ENCODE results near the gene OR4N2. TPM values are rescaled to one million over a fixed set of nuclear protein-coding genes. Genes with fewer than 3 reads are reported as not detected.
"Not testable (repeated sequence)": the region's sequence is repeated elsewhere in the genome, so short reads cannot be mapped to it uniquely, and the experiment has no call there.

OR4N2 gene
- polyA plus RNA-seq, 1 donor (not counting 4 experiments of a cell fraction or from before 2014, with no cell fraction given), result not detected

GRCh38 chr14:19838433-19838832, 34.9 kb downstream of the OR4N2 start:
- H3K9me3 ChIP-seq (ENCODE audit: control insufficient read depth, low read depth, low read length), result peaks cover 9% of the 10 kb centered on the region
- no peaks in the 10 kb centered on the region for H3K27me3 ChIP-seq (ENCODE audit: control insufficient read depth, extremely low read depth, insufficient read depth, low read length)
- dilution Hi-C loops (cut with MboI; ENCODE audit: extremely low pct_ligation_motif_present, low sequenced_read_pairs), result no loop called here
- H3K4me3 ChIP-seq (ENCODE audit: control insufficient read depth in 2 of 3, extremely low read depth in 1 of 3, insufficient read depth in 2 of 3, low read depth in 1 of 3, low read length in 3 of 3), result no peak overlapping the region
- H4K20me1 ChIP-seq (ENCODE audit: control insufficient read depth, extremely low read depth, insufficient read depth, low read length), result no peaks in the 10 kb centered on the region
- H3K4me2 ChIP-seq (ENCODE audit: control insufficient read depth, extremely low read depth, insufficient read depth, low read depth, low read length), result no peak overlapping the region
- TF ChIP-seq EZH2 (IDR thresholded peaks at IDR 0.05; ENCODE audit: low read length), result no peak
- no peak for TF ChIP-seq CTCF (optimal IDR thresholded peaks at IDR 0.05 in 1 of 3, IDR thresholded peaks at IDR 0.05 in 1 of 3, conservative IDR thresholded peaks at IDR 0.05 in 1 of 3; ENCODE audit: extremely low read depth in 1 of 3, insufficient read depth in 2 of 3, low read length in 3 of 3)
- no peak for DNase-seq (ENCODE audit: low read depth, low spot score)
- no peaks in the 10 kb centered on the region for H3K4me1 ChIP-seq (ENCODE audit: control insufficient read depth, extremely low read depth, insufficient read depth, low read length)
- H3K79me2 ChIP-seq (ENCODE audit: control insufficient read depth, insufficient read depth, low read length), result no peaks in the 10 kb centered on the region
- H3K36me3 ChIP-seq (ENCODE audit: control insufficient read depth in 2 of 2, extremely low read depth in 1 of 2, insufficient read depth in 2 of 2, low read length in 2 of 2), result no peaks in the 10 kb centered on the region
- H3K9ac ChIP-seq (ENCODE audit: control insufficient read depth, extremely low read depth, insufficient read depth, low read length), result no peak overlapping the region
- no peak overlapping the region for H2AFZ ChIP-seq (ENCODE audit: control insufficient read depth, low read length)
- no peak for FAIRE-seq
- no peak overlapping the region for H3K27ac ChIP-seq (ENCODE audit: control insufficient read depth, insufficient read depth, low read length)
- no peaks in the 10 kb centered on the region for H3K9me1 ChIP-seq (ENCODE audit: control insufficient read depth, extremely low read depth, insufficient read depth, low read length)

GRCh38 chr14:19851365-19851764, 47.8 kb downstream of the OR4N2 start:
- Histone ChIP-seq H3K4me3 (ENCODE audit: control insufficient read depth in 2 of 3, extremely low read depth in 1 of 3, insufficient read depth in 2 of 3, low read depth in 1 of 3, low read length in 3 of 3) (no peak overlapping the region), H3K4me1 (ENCODE audit: control insufficient read depth, extremely low read depth, insufficient read depth, low read length) (no peaks in the 10 kb centered on the region), H3K9me1 (ENCODE audit: control insufficient read depth, extremely low read depth, insufficient read depth, low read length) (no peaks in the 10 kb centered on the region), H3K4me2 (ENCODE audit: control insufficient read depth, extremely low read depth, insufficient read depth, low read depth, low read length) (no peak overlapping the region), H2AFZ (ENCODE audit: control insufficient read depth, low read length) (no peak overlapping the region), H3K79me2 (ENCODE audit: control insufficient read depth, insufficient read depth, low read length) (no peaks in the 10 kb centered on the region), H3K9ac (ENCODE audit: control insufficient read depth, extremely low read depth, insufficient read depth, low read length) (no peak overlapping the region), H4K20me1 (ENCODE audit: control insufficient read depth, extremely low read depth, insufficient read depth, low read length) (no peaks in the 10 kb centered on the region), H3K27me3 (ENCODE audit: control insufficient read depth, extremely low read depth, insufficient read depth, low read length) (no peaks in the 10 kb centered on the region), H3K9me3 (ENCODE audit: control insufficient read depth, low read depth, low read length) (no peaks in the 10 kb centered on the region), H3K27ac (ENCODE audit: control insufficient read depth, insufficient read depth, low read length) (no peak overlapping the region), H3K36me3 (ENCODE audit: control insufficient read depth in 2 of 2, extremely low read depth in 1 of 2, insufficient read depth in 2 of 2, low read length in 2 of 2) (no peaks in the 10 kb centered on the region)
- no peak for FAIRE-seq
- DNase-seq (ENCODE audit: low read depth, low spot score), result no peak
- dilution Hi-C loops (cut with MboI; ENCODE audit: extremely low pct_ligation_motif_present, low sequenced_read_pairs), result no loop called here
- TF ChIP-seq EZH2 (IDR thresholded peaks at IDR 0.05; ENCODE audit: low read length) (no peak), CTCF (optimal IDR thresholded peaks at IDR 0.05 in 1 of 3, IDR thresholded peaks at IDR 0.05 in 1 of 3, conservative IDR thresholded peaks at IDR 0.05 in 1 of 3; ENCODE audit: extremely low read depth in 1 of 3, insufficient read depth in 2 of 3, low read length in 3 of 3) (no peak)

- H3K9me3 ChIP-seq (ENCODE audit: control insufficient read depth, low read depth, low read length); H3K9ac ChIP-seq (ENCODE audit: control insufficient read depth, extremely low read depth, insufficient read depth, low read length); H3K4me1 ChIP-seq (ENCODE audit: control insufficient read depth, extremely low read depth, insufficient read depth, low read length); H3K36me3 ChIP-seq (ENCODE audit: control insufficient read depth in 2 of 2, extremely low read depth in 1 of 2, insufficient read depth in 2 of 2, low read length in 2 of 2); H3K4me2 ChIP-seq (ENCODE audit: control insufficient read depth, extremely low read depth, insufficient read depth, low read depth, low read length); H3K79me2 ChIP-seq (ENCODE audit: control insufficient read depth, insufficient read depth, low read length); FAIRE-seq; H3K27me3 ChIP-seq (ENCODE audit: control insufficient read depth, extremely low read depth, insufficient read depth, low read length); DNase-seq (ENCODE audit: low read depth, low spot score); H2AFZ ChIP-seq (ENCODE audit: control insufficient read depth, low read length); H4K20me1 ChIP-seq (ENCODE audit: control insufficient read depth, extremely low read depth, insufficient read depth, low read length); dilution Hi-C loops (cut with MboI; ENCODE audit: extremely low pct_ligation_motif_present, low sequenced_read_pairs); H3K27ac ChIP-seq (ENCODE audit: control insufficient read depth, insufficient read depth, low read length); H3K9me1 ChIP-seq (ENCODE audit: control insufficient read depth, extremely low read depth, insufficient read depth, low read length); H3K4me3 ChIP-seq (ENCODE audit: control insufficient read depth in 2 of 3, extremely low read depth in 1 of 3, insufficient read depth in 2 of 3, low read depth in 1 of 3, low read length in 3 of 3): not testable (repeated sequence)
Measured at GRCh38 chr14:19866061-19866669, 62.6 kb downstream of the OR4N2 start.

Measured in keratinocyte (primary cell).